ENCODE results near the gene RGS5. TPM values are rescaled to one million over a fixed set of nuclear protein-coding genes. Genes with fewer than 3 reads are reported as not detected.

The RGS5 gene
- total RNA-seq, 5 donors from 2014 or later (not counting 1 experiment from before 2014, with no cell fraction given): 1.9 to 4.5 (median 3.4) TPM

- no peak for DNase-seq
- no CpG with 5 or more reads among the region's 3 CpGs for WGBS (ENCODE audit: insufficient coverage)
- no peaks in the 10 kb centered on the region for H3K4me1 Mint-ChIP-seq
- ChIA-PET CTCF (no interaction called here), POLR2A (no interaction called here)
- H3K9me3 Mint-ChIP-seq: no peaks in the 10 kb centered on the region
- no peak overlapping the region for H3K4me3 ChIP-seq (ENCODE audit: control insufficient read depth in 1 of 2, extremely low read depth in 1 of 2, low read length in 1 of 2)
- H3K4me3 Mint-ChIP-seq: no peak overlapping the region
- ATAC-seq (replicated peaks in 1 of 4): no peak
- H3K27me3 Mint-ChIP-seq: no peaks in the 10 kb centered on the region
- H3K9me3 ChIP-seq: no peaks in the 10 kb centered on the region
- H3K4me1 ChIP-seq (ENCODE audit: control insufficient read depth in 1 of 2, extremely low read depth in 1 of 2, insufficient read depth in 2 of 2, low read length in 2 of 2): no peaks in the 10 kb centered on the region
- no peak overlapping the region for H3K27ac Mint-ChIP-seq
- H3K36me3 Mint-ChIP-seq: no peaks in the 10 kb centered on the region
- no peaks in the 10 kb centered on the region for H3K36me3 ChIP-seq (ENCODE audit: control insufficient read depth in 2 of 2, extremely low read depth in 1 of 2, insufficient read depth in 1 of 2, low read length in 1 of 2)
- H3K27me3 ChIP-seq (replicated peaks in 1 of 2; ENCODE audit: control insufficient read depth in 2 of 2, extremely low read depth in 1 of 2, insufficient read depth in 2 of 2, low read length in 1 of 2): no peaks in the 10 kb centered on the region
- no peak overlapping the region for H3K27ac ChIP-seq (ENCODE audit: low read length)
Observed at GRCh38 chr1:163144418-163144817, 58.3 kb downstream of the RGS5 start.

- H3K27ac ChIP-seq (ENCODE audit: low read length): no peak overlapping the region
- ChIA-PET POLR2A (no interaction called here), CTCF (no interaction called here)
- DNase-seq: no peak
- Mint-ChIP-seq H3K4me3 (no peak overlapping the region), H3K9me3 (no peaks in the 10 kb centered on the region), H3K4me1 (no peaks in the 10 kb centered on the region), H3K27me3 (no peaks in the 10 kb centered on the region), H3K27ac (no peak overlapping the region), H3K36me3 (no peaks in the 10 kb centered on the region)
- WGBS (ENCODE audit: insufficient coverage): no CpG with 5 or more reads among the region's 2 CpGs
- no peaks in the 10 kb centered on the region for H3K27me3 ChIP-seq (replicated peaks in 1 of 2; ENCODE audit: control insufficient read depth in 2 of 2, extremely low read depth in 1 of 2, insufficient read depth in 2 of 2, low read length in 1 of 2)
- no peak overlapping the region for H3K4me3 ChIP-seq (ENCODE audit: control insufficient read depth in 1 of 2, extremely low read depth in 1 of 2, low read length in 1 of 2)
- ATAC-seq (replicated peaks in 1 of 4): no peak
- no peaks in the 10 kb centered on the region for H3K4me1 ChIP-seq (ENCODE audit: control insufficient read depth in 1 of 2, extremely low read depth in 1 of 2, insufficient read depth in 2 of 2, low read length in 2 of 2)
- H3K9me3 ChIP-seq: no peaks in the 10 kb centered on the region
- H3K36me3 ChIP-seq (ENCODE audit: control insufficient read depth in 2 of 2, extremely low read depth in 1 of 2, insufficient read depth in 1 of 2, low read length in 1 of 2): no peaks in the 10 kb centered on the region
Observed at GRCh38 chr1:163142152-163142551, 60.6 kb downstream of the RGS5 start.

- H3K4me1 ChIP-seq (ENCODE audit: control insufficient read depth in 1 of 2, extremely low read depth in 1 of 2, insufficient read depth in 2 of 2, low read length in 2 of 2): no peaks in the 10 kb centered on the region
- ChIA-PET POLR2A (no interaction called here), CTCF (no interaction called here)
- H3K4me3 ChIP-seq (ENCODE audit: control insufficient read depth in 1 of 2, extremely low read depth in 1 of 2, low read length in 1 of 2): no peak overlapping the region
- H3K27ac ChIP-seq (ENCODE audit: low read length): no peak overlapping the region
- H3K36me3 Mint-ChIP-seq: no peaks in the 10 kb centered on the region
- no peak for ATAC-seq (replicated peaks in 1 of 4)
- H3K4me1 Mint-ChIP-seq: no peaks in the 10 kb centered on the region
- no peaks in the 10 kb centered on the region for H3K9me3 ChIP-seq
- H3K9me3 Mint-ChIP-seq: no peaks in the 10 kb centered on the region
- no peak for DNase-seq
- H3K4me3 Mint-ChIP-seq: no peak overlapping the region
- no peaks in the 10 kb centered on the region for H3K27me3 ChIP-seq (replicated peaks in 1 of 2; ENCODE audit: control insufficient read depth in 2 of 2, extremely low read depth in 1 of 2, insufficient read depth in 2 of 2, low read length in 1 of 2)
- H3K36me3 ChIP-seq (ENCODE audit: control insufficient read depth in 2 of 2, extremely low read depth in 1 of 2, insufficient read depth in 1 of 2, low read length in 1 of 2): no peaks in the 10 kb centered on the region
- H3K27ac Mint-ChIP-seq: no peak overlapping the region
- peaks cover 0 to 5% of the 10 kb centered on the region in 2 donors for H3K27me3 Mint-ChIP-seq
- 100% methylated on average over 1 of the region's 1 CpG for WGBS (ENCODE audit: insufficient coverage)
Observed at GRCh38 chr1:163141556-163141955, 61.2 kb downstream of the RGS5 start.

GRCh38 chr1:163137556-163138265, 65.0 kb downstream of the RGS5 start:
- POLR2A ChIA-PET: no interaction called here
- no peak overlapping the region for H3K27ac Mint-ChIP-seq

GRCh38 chr1:163131981-163132380, 70.7 kb downstream of the RGS5 start:
- no peak for DNase-seq
- H3K4me1 Mint-ChIP-seq: no peaks in the 10 kb centered on the region
- H3K27me3 Mint-ChIP-seq: peaks cover 0 to 5% of the 10 kb centered on the region in 2 donors
- no peaks in the 10 kb centered on the region for H3K4me1 ChIP-seq (ENCODE audit: control insufficient read depth in 1 of 2, extremely low read depth in 1 of 2, insufficient read depth in 2 of 2, low read length in 2 of 2)
- ATAC-seq (replicated peaks in 1 of 4): no peak
- H3K4me3 Mint-ChIP-seq: no peak overlapping the region
- no peak overlapping the region for H3K4me3 ChIP-seq (ENCODE audit: control insufficient read depth in 1 of 2, extremely low read depth in 1 of 2, low read length in 1 of 2)
- no peaks in the 10 kb centered on the region for H3K9me3 ChIP-seq
- WGBS (ENCODE audit: insufficient coverage): 40% methylated on average over 1 of the region's 2 CpGs
- H3K36me3 Mint-ChIP-seq: no peaks in the 10 kb centered on the region
- POLR2A ChIA-PET: no interaction called here
- H3K9me3 Mint-ChIP-seq: no peaks in the 10 kb centered on the region
- H3K27ac ChIP-seq (ENCODE audit: low read length): no peak overlapping the region
- no peaks in the 10 kb centered on the region for H3K27me3 ChIP-seq (replicated peaks in 1 of 2; ENCODE audit: control insufficient read depth in 2 of 2, extremely low read depth in 1 of 2, insufficient read depth in 2 of 2, low read length in 1 of 2)
- CTCF ChIA-PET: no interaction called here
- H3K27ac Mint-ChIP-seq: no peak overlapping the region
- no peaks in the 10 kb centered on the region for H3K36me3 ChIP-seq (ENCODE audit: control insufficient read depth in 2 of 2, extremely low read depth in 1 of 2, insufficient read depth in 1 of 2, low read length in 1 of 2)

More at GRCh38 chr1:163137556-163138265, 65.0 kb downstream of the RGS5 start:
- Histone ChIP-seq H3K36me3 (ENCODE audit: control insufficient read depth in 2 of 2, extremely low read depth in 1 of 2, insufficient read depth in 1 of 2, low read length in 1 of 2) (no peaks in the 10 kb centered on the region), H3K27me3 (replicated peaks in 1 of 2; ENCODE audit: control insufficient read depth in 2 of 2, extremely low read depth in 1 of 2, insufficient read depth in 2 of 2, low read length in 1 of 2) (no peaks in the 10 kb centered on the region), H3K27ac (ENCODE audit: low read length) (no peak overlapping the region), H3K4me1 (ENCODE audit: control insufficient read depth in 1 of 2, extremely low read depth in 1 of 2, insufficient read depth in 2 of 2, low read length in 2 of 2) (no peaks in the 10 kb centered on the region), H3K4me3 (ENCODE audit: control insufficient read depth in 1 of 2, extremely low read depth in 1 of 2, low read length in 1 of 2) (no peak overlapping the region), H3K9me3 (no peaks in the 10 kb centered on the region)
- CTCF ChIA-PET: no interaction called here
- no CpG with 5 or more reads among the region's 3 CpGs for WGBS (ENCODE audit: insufficient coverage)
- DNase-seq (no peak), ATAC-seq (replicated peaks in 1 of 4) (no peak)
- Mint-ChIP-seq H3K27me3 (peaks cover 0 to 6% of the 10 kb centered on the region in 2 donors), H3K4me1 (no peaks in the 10 kb centered on the region), H3K9me3 (no peaks in the 10 kb centered on the region), H3K36me3 (no peaks in the 10 kb centered on the region), H3K4me3 (no peak overlapping the region)

- no peaks in the 10 kb centered on the region for H3K27me3 ChIP-seq (replicated peaks in 1 of 2; ENCODE audit: control insufficient read depth in 2 of 2, extremely low read depth in 1 of 2, insufficient read depth in 2 of 2, low read length in 1 of 2)
- no peaks in the 10 kb centered on the region for H3K4me1 ChIP-seq (ENCODE audit: control insufficient read depth in 1 of 2, extremely low read depth in 1 of 2, insufficient read depth in 2 of 2, low read length in 2 of 2)
- H3K36me3 ChIP-seq (ENCODE audit: control insufficient read depth in 2 of 2, extremely low read depth in 1 of 2, insufficient read depth in 1 of 2, low read length in 1 of 2): no peaks in the 10 kb centered on the region
- H3K27me3 Mint-ChIP-seq: peaks cover 3 to 4% of the 10 kb centered on the region in 2 donors
- no peaks in the 10 kb centered on the region for H3K9me3 Mint-ChIP-seq
- no peak for DNase-seq
- no peaks in the 10 kb centered on the region for H3K4me1 Mint-ChIP-seq
- POLR2A ChIA-PET: no interaction called here
- ATAC-seq (replicated peaks in 1 of 4): no peak
- WGBS (ENCODE audit: insufficient coverage): no CpG with 5 or more reads among the region's 1 CpG
- CTCF ChIA-PET: no interaction called here
- no peak overlapping the region for H3K27ac Mint-ChIP-seq
- no peaks in the 10 kb centered on the region for H3K9me3 ChIP-seq
- H3K4me3 ChIP-seq (ENCODE audit: control insufficient read depth in 1 of 2, extremely low read depth in 1 of 2, low read length in 1 of 2): no peak overlapping the region
- no peak overlapping the region for H3K4me3 Mint-ChIP-seq
- no peaks in the 10 kb centered on the region for H3K36me3 Mint-ChIP-seq
- H3K27ac ChIP-seq (ENCODE audit: low read length): no peak overlapping the region
Observed at GRCh38 chr1:163130225-163130856, 72.4 kb downstream of the RGS5 start.
